Glomerular visceral epithelial cell (primary cell): ENCODE measurements around the gene CLEC10A.
"Not testable (repeated sequence)": the region's sequence is repeated elsewhere in the genome, so short reads cannot be mapped to it uniquely, and the experiment has no call there.

Experiments used
- DNase-seq: peaks from one replicate; pipeline ENCODE4 v3.0.0-alpha.2; 2016; ENCODE audit errors: extremely low spot score

CLEC10A gene, protein sequence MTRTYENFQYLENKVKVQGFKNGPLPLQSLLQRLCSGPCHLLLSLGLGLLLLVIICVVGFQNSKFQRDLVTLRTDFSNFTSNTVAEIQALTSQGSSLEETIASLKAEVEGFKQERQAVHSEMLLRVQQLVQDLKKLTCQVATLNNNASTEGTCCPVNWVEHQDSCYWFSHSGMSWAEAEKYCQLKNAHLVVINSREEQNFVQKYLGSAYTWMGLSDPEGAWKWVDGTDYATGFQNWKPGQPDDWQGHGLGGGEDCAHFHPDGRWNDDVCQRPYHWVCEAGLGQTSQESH

DNA sequence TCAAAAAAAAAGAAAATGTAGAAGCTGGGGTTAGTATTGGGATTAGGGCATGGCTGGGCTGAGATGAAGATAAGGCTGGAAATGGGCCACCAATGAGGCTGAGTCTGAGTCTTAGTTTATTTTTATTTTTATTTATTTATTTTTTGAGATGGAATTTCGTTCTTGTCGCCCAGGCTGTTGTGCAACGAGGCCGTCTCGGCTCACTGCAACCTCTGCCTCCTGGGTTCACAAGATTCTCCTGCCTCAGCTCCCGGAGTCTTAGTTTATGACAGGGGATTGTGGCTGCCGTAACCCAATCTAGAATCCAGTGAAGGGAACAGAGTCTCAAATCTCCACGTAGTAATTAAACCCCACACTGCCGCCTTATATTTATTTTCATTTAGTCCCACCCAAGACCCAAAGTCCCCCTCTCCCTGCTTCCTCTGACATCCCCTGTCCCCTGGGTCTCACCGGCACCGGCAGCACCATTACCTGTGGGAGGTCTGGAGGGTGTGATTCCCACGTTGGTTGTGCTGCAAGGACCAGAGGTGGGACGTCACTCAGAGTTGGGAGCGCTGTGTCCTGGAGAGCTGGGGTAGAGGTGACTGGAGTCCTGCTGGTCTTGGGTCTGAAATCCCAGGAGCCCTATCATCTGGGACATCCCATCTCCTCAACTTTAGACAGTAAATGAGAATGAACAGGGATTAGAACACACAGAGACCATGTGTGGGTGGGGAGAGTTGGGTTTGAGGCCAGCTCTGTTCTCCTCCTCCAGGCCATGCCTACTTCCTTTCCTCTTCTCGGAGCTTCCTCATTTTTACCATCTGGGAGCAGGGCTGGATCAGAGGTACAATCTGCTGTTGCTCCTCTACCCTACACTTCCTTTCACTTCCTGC, at the start of gene CLEC10A:
CLEC10A (minus strand) TSS at position 671 of the 875 bp plus-strand sequence. CDS start 1,439 bp downstream, outside the sequence.
- DNase-seq = no peak

DNA sequence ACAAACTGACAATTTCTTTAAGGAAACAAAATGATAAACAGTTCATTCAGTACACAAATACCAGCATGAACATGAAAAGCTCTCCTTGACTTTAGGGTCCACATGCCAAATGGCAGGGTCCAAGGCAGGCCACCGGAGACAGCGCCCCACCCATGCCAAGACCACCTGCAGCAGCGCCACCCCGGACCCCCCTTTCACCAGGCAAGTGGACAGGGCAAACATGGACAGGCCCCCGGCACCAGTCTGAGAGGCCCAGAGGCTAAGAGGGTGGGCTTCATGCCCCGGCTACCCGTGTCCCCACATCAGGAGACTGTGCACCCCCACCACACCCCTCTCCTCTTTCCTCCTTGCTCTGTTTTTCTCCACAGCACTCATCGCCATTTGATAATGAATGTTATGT, 49.3 kb upstream of the CLEC10A start:
- no peak for DNase-seq

- DNase-seq = no peak
Measured at GRCh38 chr17:7128160-7128559, 48.1 kb upstream of the CLEC10A start.

GRCh38 chr17:7127501-7127900, 47.5 kb upstream of the CLEC10A start:
- DNase-seq = not testable (repeated sequence)

- DNase-seq = not testable (repeated sequence)
Measured at GRCh38 chr17:7126386-7126785, 46.3 kb upstream of the CLEC10A start.

DNA sequence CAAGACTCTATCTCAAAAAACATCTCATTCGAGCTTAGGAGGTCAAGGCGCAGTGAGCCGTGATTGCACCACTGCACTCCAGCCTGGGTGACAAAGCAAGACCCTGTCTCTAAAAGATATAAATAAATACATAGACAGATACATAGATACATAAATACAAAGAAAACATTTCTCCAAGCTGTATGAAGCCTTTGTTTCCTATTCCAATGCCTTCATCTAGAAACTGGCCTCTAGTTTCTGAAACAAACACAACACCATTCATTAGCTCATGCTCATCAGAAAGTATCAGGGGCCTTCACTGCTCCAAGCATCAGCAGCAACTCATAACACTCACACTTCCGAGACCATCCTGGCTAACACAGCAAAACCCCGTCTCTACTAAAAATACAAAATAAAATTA, 44.9 kb upstream of the CLEC10A start:
- DNase-seq = no peak

- DNase-seq = no peak
Measured at GRCh38 chr17:7123844-7124243, 43.8 kb upstream of the CLEC10A start.

- DNase-seq = no peak
Measured at GRCh38 chr17:7122381-7122780, 42.3 kb upstream of the CLEC10A start.

DNA sequence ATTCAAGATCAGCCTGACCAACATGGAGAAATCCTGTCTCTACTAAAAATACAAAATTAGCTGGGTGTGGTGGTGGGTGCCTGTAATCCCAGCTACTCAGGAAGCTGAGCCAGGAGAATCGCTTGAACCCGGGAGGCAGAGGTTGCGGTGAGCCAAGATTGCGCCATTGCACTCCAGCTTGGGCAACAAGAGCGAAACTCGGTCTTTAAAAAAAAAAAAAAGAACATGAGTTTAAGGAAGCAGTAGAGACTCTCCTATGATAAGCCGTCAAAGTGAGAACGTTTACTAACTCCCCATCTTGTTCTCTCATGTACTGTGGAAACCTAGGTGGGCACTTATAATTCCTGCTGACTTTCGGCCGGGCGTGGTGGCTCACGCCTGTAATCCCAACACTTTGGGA, 40.6 kb upstream of the CLEC10A start:
- DNase-seq = not testable (repeated sequence)

GRCh38 chr17:7120123-7120522, 40.1 kb upstream of the CLEC10A start:
- no peak for DNase-seq

DNA sequence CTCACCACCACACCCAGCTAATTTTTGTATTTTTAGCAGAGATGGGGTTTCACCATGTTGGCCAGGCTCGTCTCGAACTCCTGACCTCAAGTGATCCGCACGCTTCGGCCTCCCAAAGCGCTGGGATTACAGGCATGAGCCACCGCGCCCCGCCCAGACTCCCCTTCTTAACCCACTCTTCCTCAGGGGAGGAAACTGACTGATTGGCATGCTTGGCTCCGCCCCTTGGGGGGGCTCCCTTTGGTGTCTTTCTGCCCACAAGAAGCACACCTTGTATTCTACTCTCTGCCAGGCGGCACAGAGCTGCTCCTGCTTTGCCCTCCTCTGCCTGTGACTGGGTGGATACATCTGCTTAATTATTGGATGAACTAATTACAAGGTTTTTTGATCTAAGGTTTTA, 39.3 kb upstream of the CLEC10A start:
- no peak for DNase-seq

DNA sequence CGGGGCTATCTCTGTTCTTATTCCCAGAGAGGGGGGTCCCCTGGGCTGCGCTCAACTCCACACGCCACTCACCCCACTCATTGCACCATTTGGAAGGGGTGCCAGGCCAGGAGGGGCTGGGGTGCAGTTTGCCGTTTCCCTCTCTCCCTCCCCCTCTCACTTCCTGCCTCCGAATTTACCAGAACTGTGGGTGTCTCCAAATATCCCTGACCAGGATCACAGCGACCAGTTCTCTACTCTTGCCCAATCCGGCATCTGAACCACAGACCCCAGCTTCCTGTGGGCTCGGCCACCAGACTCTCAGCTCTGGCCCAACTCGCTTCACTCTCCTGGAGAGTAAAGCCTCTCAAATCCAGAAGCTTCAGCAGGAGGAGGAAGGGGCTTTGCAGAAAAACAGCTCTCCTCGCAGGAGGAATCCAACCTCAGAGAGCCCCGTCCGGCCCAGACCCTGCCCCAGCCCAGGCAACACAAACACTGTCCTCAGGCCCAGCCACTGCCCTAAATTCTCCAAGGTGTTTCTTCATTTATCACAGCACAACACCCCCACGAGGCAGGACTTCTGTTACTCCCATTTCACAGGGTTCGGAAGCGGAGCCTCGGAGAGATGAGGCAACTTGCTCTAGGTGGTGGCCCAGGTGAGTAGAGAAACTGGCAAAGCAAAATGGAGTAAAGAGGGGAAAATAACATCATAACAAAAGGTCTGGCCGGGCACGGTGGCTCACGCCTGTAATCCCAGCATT, 35.0 kb upstream of the CLEC10A start:
- no peak for DNase-seq

GRCh38 chr17:7114241-7114874, 34.3 kb upstream of the CLEC10A start, which contains the start of gene ASGR2:
Gene ASGR2 (minus strand): TSS chr17:7114822. CDS start chr17:7114240, 582 bp downstream.
- no peak for DNase-seq

DNA sequence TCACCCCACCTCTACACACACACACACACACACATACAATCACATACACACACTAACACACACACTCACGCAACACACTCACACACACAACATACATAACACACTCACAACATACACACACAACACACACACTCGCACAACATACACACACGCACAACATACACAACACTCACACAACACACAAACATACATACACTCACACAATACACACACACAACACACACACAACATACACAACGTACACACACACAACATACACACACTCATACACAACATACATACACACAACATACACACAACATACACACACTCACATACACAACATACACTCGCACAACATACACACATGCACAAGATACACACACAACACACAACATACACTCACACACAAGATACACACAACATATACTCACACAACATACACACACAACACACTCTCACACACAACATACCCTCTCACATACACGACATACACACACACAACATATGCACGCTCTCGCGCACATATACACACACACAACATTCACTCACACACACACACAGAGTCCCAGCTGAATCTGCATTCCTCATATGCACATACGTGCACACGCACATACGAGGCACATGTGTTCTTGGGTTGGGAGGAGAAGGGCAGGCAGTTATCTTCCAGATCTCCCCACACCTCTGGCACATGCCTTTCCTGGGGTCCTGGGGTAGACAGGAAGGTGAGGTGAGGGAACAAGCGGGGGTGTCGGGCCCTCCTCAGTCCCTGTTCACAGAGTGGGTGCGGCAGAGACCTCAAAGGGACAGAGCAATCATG, 33.4 kb upstream of the CLEC10A start:
- no peak for DNase-seq

DNA sequence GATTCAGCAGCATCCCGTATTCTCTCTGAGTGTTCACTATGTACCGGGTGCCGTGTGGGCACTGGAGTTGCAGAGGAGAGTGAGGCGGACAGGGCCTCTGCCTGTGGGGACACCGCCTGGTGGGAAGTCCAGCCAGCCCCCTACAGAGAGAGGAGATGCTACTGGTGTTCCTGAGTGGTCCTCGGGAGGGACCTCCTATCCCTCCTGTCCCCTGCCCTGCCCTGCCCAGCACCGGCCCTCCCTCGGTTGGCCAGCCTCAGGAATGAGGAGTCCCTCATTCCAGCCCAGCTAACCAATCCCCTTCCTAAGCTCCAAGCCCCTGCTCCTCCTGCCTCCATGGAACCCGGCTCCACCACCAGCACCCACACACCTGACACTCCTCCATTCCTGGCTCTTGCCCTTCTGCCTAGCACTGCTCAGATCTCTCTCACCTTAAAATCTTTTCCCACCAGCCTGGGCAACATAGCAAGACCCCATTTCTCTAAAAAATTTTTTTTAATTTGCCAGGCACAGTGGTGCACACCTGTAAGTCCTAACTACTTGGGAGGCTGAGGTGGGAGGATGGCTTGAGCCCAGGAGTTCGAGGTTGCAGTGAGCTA, 32.6 kb upstream of the CLEC10A start:
- DNase-seq = no peak

DNA sequence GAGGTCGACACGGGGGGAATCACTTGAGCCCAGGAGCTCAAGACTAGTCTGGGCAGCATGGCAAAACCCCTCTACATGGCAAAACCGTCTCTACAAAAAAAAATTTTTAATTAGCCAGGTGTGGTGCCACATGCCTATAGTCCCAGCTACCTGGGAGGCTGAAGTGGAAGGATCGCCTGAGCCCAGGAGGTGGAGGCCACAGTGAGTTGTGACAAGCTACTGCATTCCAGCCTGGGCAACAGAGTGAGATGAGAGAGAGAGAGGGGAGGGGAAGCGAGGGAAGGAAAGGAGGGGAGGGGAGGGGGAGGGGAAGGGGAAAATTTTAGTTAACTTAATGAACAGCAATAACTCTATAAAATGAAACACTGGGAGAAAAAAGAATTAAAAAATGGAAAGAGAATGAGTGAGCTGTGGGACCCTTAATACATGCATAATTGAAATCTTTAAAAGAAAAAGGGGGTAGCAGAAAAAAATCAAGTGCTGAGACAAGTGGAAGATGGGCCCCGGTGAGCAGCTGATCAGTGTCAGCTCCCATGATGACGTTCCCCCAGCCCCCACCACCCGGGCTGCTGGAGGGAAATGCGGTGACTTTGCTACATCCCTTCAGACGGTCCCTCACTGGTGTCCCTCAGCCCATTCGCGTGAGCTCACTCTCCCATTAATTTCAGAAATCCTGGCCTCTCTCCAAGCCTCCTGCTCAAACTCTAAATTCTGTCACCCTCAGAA, 31.9 kb upstream of the CLEC10A start:
- DNase-seq = no peak

- no peak for DNase-seq
Measured at GRCh38 chr17:7110617-7111306, 30.7 kb upstream of the CLEC10A start.

DNA sequence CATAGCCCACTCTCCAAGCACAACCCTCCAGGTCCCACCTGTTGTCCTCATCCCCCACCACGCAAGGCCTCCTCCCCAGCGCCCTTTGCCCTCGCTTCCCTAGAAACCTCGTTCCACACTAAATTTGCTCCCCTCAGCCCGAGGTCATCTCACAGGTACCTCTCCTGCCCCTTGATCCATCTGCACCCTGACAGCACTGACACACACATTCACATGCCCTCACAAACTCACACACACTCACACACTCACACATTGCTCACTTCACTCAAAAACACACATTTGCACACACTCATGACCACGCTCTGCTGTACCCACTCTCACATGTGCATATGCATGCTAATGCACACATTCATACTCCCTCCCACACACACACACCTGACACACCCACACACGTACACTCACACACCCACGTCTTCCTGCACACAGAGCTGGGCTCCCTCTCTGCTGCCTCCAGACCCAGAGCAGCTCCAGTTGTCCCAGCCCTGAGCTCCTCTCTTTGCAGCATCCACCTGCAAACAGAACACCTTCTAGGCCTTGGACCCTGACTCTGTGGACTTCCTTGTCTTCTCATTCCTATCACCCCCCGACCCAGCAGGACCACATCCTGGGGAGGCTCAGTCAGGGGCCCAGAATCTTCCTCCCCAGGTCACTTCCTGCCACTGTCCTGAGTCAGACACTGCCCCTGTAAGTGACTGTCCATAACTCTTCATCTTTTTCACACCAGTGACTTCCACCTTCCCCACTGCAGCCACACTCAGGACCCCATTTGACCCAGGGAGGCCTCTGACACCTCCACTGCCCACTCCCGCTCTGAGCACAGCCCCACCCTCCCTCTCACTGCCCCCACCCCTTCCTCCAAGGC, 29.6 kb upstream of the CLEC10A start:
- DNase-seq = no peak
